CD4-positive, alpha-beta T cell treated with Interleukin-6 at 100 ng/mL for 8 hours (primary cell): ENCODE data around the gene BRD7.

ENCODE experiments used
- DNase-seq: peaks from one replicate; pipeline ENCODE4 v3.0.0-alpha.2; 2020; ENCODE audit warnings: mixed read lengths, low spot score

The BRD7 gene

DNA sequence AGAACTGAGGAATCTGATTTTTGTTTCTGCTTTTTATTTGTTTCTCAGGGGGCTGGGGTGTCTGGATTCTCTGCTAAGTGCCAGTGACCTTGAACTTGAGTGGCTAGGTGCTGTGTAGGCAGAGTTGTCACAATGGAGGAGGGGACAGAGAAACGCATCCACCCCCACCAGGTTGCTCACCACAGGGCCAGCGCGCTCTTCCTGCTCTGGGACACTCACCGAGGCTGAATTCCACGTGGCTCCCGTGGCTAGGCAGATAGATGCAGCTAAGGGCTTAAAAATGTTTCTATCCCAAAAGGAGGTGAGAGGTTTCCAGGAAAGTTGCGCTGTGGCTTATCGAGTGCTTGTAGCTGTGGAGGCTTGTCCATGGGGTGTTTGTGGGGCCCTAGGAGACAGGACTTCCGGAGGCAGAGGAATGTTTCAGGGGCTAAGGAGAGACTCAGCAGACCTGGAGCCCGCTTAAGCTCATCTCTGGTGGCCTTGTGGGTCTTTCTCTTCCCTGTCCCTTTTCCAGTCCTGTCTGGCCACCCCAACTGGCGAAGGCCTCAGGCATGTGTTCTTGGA lies 65.7 kb downstream of the BRD7 start:
- DNase-seq, result no peak

DNA sequence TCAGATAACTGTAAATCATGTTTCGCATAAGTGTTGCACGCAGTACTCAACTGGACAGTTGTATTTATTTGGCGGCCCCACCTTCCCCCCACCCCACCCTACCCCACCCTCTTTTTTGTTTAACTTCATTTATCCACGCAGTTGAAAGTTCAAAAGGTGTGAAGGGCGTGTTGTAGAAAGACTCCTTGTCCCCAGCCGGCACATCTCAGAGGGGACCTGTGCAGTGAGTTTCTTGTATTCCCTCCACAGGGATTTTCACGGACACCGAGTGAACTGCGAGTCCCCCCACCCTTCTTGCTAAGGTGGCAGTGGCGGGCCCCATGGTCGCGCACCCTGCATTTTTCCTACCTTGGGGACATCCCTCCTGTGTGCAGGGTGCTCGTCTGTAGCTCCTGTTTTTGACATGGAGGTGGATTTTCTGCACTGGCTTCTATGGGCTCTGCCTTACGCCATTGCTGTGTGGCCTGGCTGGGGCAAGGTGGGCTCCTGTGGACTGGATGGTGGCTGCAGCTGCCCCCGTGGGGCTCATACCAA lies 66.2 kb downstream of the BRD7 start:
- DNase-seq, result no peak

DNA sequence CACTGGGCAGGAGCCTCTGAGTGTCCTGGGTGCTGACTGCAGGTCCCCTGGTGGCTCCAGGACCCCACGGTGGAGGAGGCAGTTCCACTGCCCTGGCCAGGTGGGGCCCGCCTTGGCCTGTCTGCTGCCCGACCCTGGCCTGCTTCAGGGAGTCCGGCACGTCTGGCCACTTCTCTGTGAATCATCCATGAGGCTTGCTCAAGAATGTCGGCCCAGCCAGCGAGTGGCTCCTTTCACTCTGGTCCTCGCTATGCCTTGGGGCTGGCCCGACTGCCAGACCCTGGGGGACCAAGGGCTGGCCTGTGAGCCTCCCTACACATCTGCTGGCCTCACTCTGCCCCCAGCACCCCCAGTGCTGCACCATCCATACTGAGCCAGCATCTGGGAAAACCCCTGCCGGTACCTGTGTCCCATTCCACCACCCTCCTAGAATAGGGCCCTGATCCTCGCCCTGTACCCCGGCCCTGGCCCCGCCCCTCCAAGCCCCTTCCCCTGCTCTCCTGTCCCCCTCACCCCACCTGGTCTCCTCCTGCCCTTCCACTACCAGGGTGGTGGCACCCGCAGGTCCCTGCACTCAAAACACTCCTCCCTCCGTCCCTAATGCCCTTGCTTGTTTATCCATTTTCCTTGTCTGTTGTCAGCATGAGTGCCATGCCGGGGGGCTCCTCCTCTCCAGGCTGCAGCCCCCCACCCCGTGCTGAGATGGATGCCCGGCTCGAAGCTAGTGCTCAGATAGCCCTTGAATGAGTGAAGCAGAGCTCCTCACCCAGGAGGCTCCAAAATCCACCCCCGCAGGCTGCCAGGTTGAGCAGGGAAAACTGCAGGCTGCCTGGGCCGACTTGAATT lies 66.9 kb downstream of the BRD7 start:
- no peak for DNase-seq

DNA sequence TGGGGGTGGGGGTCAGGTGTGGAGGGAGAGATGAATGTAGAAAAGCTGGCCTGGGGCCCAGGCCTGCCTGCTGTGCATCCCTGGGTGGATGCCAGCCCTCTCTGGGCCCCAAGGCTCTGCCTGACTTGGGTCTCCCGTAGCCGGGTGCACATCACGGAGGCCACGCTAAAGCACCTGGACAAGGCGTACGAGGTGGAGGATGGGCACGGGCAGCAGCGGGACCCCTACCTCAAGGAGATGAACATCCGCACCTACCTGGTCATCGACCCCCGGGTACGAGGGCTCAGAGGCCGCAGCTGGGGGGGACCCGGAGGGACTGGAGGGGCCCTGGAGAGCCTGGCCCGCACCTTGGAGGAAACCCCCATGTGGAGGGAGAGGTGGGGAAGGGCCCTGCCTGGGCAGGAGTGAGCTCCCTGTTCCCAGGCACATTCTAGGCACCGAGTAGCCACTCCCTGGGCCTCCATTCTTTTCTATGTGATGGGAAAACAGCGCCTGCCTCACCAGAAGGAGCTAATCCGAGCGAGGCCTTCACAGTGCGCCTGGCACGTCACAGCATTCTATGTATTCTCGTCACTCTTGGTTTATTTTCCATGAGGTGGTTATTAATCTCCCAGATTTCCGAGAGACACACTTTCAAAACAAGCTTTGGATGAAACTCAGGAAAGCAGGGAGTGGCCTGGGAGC lies 67.7 kb downstream of the BRD7 start:
- no peak for DNase-seq

DNA sequence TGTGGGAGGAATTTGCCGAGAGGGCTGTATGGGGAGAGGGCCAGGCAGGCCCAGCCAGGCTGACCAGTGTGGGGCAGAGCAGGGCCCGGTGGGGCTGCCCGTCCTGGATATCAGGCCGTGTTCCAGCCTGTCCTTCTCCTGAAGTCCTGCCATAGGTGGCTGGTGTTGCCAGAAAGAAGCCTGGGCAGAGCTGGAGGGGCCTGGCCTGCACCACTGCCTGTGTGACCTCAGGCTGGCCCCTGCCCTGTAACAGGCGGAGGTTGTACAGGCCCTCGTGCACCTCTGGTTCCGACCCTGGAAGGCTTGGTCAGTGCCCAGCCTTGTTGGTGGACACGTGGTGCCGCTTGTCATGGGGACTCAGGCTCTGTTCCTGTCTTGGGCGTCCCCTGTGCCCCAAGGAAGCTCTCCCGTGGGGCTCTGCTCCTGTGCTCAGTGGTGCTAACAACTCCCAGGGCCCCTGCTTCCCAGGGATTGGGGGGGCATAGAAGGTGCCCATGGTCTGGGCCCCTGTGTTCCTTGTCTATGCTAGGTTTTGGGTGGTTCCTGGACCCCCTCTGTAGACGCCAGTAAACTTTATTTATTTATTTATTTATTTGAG lies 69.2 kb downstream of the BRD7 start:
- DNase-seq, result no peak

DNA sequence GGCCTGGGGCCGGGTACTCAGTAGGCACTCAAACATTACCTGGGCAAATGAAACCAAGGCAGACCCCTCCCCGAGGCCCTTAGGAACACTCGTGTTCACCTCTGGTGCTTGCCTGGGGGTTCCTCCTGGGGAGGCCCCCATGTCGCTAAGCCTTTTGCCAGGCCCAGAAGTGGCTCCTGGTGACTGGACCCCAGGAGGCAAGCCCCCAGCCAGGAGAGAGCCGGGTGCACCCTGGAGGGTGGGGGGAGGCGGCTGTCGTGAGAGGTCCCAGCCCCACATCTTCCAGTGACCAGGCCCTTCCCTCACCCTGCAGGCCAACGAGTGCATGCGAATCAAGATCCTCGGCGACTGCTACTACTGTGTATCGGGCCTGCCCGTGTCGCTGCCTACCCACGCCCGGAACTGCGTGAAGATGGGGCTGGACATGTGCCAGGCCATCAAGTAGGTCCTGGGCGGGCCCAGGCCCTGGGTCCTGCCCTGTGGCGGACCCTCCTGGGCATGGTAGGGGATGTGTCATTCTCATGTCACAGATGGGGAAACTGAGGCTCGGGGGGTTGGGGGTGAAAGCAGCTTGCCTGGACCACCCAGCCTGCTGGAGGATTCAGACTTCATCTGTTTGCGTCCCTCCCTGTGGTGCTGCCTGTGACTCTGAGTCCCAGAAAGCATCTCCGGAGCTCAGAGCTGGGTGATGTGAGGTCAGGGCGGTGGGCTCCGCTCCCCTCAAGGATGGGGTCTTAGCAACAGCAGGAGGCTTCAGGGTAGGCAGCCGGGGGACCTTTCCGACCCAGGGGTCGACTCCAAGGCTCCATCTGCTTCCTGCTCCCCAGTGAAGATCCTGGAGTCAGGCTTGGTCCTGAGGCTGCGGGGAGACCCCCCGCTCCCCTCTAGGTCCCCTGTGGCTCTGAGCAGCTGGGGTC lies 69.9 kb downstream of the BRD7 start:
- no peak for DNase-seq

DNA sequence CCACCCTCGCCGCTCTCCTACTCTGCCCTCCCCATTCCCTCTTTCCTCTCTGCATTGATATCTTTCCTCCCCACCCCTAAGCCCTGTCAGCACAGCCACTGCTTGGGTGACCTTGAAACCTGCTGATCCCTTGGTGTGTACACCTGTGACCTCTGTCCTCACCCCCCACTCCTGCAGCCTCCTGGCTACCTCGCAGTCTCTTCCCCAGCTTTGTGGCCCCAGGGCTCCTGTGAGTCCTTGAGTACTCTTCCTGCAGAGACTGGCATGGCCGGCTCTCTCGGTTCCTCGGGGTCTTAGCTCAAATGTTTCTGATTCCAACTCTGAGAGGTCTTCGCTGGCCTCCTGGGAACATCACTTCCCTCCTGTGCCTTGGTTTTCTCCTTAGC lies 70.7 kb downstream of the BRD7 start:
- DNase-seq, result no peak

DNA sequence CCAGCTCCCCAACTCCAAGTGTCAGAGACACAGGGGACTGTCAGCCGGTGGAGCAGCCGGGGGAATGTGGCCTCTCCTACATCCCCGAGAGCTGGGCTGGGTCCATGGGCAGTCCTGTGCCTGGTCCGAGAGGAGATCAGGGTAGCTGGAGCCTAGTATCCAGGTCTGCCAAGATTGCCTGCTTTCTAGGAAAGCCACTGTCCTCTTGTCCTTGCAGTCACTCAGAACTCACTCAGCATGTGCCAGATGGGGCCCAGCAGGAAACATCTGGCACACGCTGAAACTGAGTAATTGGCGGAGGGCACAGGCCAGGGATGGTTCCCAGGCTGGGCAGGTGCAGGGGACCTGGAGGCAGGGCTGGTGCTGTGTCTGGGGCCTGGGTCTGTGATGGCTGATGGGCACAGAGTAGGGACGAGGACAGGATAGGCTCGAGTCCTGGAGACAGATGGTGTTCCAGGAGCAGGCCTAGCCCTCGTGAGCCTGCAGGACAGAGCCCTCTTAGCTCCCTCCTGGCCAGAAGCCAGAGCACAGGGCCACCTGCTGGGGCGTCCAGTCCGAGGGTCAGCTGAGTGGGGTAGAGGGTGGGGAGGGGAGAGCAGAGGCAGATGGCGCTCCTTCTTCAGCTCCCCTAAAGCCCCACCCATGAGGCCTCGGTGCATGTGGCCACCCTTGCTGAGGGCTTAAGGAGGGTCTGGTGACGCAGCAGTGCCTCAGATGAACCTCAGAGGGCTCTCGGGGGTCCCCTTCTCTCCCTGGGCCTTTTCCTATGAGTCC lies 71.3 kb downstream of the BRD7 start:
- no peak for DNase-seq

DNA sequence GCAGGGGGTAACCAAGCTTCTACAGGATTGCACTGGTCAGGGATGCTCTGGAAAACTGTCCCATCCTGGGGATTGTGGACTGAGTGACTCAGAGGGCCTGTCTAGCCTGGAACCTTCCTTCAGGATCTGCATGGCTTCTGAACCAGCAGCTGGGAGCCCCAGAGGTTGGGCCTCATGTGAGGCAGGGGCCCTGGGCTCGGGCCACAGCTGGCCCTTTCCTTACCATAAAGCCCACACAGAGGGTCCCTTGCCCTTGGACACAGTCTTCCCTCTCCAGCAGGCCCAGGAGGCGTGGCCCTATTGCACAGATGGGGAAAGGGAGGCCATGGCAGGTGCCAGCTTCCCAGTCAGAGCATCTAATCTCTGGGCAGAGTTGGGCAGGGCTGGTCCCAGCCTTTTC lies 72.0 kb downstream of the BRD7 start:
- no peak for DNase-seq

DNA sequence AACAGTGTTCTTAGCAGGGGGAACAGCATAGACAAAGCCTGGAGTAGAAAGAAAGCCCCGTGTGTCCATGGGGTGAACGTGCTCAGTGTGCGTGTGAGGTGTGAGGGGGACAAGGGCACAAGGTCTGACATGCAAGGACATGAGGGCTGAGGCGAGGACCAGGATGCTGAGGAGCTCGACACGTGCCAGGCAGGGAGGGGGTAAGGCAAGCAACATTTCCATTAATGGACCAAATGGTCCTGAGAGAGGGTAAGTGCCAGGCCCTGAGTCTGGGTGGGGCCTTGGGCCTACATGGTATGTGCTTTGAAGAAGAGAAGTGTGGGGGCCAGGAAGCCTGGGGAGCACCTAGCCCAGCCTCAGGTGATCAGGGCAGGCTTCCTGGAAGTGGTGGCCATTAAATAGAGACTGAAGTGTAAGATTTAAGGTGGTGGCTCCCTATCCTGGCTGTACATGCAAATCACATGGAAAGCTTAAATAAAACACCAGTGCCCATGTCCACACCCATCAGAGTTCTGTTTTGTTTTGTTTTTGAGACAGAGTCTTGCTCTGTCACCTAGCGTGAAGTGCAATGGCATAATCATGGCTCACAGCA lies 73.2 kb downstream of the BRD7 start:
- DNase-seq, result no peak

DNA sequence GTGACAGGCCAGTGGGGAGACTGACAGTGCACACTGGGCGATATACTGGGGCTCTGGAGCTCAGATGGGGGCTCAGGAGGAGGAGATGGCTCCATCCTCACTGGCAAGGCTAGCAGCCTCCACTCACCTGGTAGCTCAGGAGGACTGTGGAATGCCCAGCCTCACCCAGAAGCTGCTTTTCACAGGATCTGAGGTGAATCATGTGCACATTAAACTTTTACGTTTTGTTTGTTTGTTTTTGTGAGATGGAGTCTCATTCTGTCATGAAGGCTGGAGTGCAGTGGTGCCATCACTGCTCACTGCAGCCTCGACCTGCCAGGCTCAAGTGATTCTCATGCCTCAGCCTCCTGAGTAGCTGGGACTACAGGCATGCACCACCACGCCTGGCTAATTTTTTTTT lies 73.8 kb downstream of the BRD7 start:
- DNase-seq, result no peak

DNA sequence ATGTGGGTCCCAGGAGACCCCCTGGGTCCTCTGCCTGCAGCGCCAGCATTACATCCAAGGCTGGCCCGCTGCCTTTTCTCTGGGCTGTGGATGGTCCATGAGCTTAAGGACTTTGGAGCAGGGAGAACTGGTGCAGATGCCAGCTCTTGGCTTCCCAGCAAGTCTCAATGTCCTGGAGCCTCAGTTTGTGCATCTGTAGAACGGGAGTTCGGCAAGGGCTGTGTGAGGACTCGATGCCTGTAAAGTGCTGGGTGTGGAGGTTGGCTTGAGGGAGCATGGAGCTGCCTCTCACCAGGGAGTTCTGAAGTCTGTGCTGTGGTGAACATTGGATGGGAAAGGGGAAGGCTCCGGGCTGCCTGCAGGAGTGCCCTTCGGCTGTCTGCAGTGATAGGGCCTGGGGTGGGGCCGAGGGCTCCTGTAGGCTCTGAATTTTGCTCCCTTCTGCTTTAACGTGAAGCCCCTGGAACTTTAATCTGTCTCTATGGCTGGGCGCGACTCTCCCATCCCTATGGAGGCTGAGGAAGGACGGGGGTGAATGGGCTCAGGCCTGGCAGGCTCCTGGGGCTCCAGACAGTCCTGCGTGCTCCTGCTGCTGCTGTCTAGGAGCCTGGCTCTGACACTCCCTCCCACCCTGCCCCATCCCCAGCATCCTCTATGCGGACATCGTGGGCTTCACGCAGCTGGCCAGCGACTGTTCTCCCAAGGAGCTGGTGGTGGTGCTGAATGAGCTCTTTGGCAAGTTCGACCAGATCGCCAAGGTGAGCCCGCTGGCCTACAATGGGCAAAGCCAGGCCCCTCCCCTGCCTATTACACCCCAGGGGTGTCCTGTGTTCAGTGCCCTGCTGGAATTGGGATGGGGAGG lies 74.6 kb downstream of the BRD7 start:
- DNase-seq, result no peak

DNA sequence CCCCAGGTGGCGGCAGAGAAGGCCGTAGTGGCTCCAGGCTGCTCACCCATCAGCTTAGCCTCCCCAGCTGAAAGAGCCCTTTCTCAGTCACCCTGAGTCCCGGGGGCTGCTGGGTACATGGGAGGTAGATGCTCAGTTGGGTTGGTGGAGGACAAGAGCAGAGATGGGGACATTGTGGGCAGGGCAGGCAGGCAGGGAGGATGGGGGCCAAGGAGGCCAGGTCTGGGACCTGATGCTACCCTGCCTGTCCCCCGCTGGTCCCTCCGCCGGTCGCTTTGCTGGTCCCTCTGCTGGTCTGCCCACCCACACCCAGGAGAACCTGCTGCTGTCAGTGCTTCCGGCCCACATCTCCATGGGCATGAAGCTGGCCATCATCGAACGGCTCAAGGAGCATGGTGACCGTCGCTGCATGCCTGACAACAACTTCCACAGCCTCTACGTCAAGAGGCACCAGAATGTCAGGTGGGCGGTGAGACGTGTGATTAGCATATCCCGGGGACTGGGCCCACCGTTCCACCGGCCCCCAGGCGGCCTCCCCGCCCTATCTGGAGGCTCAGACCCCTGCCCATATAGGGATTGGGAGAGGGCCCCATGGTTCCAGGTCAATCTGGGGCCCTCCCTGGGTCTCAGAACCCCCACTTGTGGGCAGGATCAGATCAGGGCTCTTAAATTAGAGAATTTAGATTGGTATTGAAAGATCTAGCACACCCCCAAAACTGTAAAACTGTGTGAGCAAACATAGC lies 75.6 kb downstream of the BRD7 start:
- no peak for DNase-seq

DNA sequence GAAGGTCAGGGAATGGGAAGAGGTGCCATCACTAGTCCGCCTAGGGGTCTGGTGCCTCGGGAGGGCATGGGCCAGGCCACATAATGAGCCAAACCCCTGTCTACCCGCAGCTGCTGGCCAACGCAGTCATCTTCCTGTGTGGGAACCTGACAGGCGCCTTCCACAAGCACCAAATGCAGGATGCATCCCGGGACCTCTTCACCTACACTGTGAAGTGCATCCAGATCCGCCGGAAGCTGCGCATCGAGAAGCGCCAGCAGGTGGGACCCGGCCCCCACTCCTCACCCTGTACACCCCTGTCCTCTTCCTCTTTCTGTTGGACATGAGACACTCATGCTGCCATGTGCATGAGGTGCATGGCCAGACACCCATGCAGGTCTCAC lies 76.2 kb downstream of the BRD7 start:
- DNase-seq, result no peak

DNA sequence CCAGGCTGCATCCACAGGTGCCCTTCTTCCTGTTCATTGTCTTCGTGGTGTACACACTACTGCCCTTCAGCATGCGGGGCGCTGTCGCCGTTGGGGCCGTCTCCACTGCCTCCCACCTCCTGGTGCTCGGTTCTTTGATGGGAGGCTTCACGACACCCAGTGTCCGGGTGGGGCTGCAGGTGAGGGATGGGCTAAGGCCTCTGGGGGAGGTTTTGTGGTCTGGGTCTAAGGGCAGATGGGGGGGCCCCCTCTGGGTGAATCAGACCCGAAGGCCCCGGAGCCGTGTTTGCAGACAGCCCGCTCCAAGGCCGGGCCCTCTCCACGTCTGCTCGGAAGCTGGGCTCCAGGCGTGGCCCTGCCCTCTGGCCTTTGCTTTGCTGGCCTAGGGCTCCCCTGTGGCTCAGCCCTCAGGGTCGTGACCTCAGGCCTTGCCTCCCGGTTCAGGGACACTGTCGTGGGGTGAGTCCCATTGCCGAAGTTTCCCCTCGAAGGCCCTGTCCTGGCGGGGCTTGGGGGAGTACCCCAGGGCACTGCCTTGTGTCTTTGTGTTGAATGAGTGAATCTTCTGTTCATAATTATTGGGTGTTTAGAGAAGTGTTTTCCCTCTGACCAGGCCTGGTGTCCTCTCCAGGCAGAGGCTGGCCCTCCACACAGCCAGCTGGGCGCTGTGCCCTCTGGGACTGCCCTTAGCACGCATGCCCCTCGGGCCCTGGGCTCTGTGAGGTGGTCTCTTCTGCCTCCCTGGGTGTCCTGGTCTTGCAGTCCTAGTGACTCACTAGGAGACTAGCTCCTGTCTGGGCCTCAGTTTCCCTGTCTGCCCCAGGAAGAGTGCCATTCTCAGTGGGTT lies 76.8 kb downstream of the BRD7 start:
- DNase-seq, result no peak

DNA sequence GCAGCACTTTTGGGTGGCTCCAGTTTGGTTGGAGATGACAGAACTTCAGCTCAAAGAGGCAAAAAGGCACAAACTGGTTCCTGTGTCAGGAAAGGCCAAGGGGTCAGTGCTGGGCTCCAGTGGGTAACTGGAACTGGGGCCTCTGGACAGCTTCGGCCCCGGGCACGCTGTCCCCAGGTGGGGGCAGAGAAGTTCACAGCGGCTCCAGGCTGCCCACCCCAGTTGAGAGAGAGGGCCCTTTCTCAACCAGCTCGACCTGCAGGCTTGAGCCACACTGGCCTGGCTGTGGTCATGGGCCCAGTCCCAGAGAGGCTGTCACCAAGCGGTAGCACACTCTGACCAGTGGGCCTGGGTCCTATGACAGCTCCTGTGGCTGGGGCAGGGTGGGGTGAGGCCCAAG lies 77.9 kb downstream of the BRD7 start:
- DNase-seq, result no peak

DNA sequence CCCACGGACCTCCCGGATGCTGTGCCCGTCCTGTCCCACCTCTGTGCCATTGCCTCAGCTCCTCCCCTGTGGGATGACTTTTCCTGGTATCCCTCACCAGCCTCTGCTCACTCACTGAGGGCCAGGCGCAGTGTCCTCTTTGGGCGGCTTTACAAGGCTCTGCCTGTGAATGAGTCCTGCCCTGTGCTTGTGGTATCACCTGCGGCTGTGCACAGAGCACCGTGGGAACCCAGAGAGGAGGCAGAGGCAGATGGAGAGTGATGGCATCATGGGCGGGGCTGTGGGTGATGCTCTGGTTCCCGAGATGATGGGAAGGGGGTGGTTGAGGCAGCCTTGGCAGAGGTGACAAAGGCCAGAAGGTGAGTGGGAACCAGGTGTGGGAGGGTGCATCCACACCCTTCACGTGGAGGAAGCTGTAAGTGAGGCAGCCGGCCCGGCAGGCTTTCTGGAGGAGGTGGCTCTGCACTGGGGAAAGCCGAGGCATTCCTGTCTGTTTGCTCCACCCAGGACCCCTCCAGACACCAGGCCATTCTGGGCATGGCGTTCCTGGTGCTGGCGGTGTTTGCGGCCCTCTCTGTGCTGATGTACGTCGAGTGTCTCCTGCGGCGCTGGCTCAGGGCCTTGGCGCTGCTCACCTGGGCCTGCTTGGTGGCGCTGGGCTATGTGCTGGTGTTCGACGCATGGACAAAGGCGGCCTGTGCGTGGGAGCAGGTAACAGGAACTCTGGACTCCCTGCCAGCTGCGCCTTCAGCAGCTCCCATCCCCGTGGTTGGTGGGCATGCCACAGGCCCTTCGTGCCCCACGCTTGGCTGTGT lies 78.6 kb downstream of the BRD7 start:
- no peak for DNase-seq
